Osteoblast (primary cell): ENCODE results near the gene PAX2. TPM values are rescaled to one million over a fixed set of nuclear protein-coding genes. Genes with fewer than 3 reads are reported as not detected.

ENCODE experiments used
- DNase-seq: peaks from one replicate; pipeline ENCODE4 v3.0.0; 2011; ENCODE audit warnings: low spot score, mixed read lengths; ENCODE audit not compliant: insufficient read length; ENCODE audit errors: missing footprints
- H2AFZ ChIP-seq: 2 replicates; pipeline ENCODE4 v1.6.0; 2011; ENCODE audit warnings: mild to moderate bottlenecking, low read length
- H3K27ac ChIP-seq: 2 replicates; pipeline ENCODE4 v1.5.1; 2011; ENCODE audit warnings: mild to moderate bottlenecking, low read depth, low read length, moderate library complexity
- H3K27me3 ChIP-seq: 2 replicates; pipeline ENCODE4 v1.6.0; 2012; ENCODE audit warnings: mild to moderate bottlenecking, control low read depth, inconsistent platforms, low read length, moderate library complexity; ENCODE audit not compliant: insufficient read depth
- H3K36me3 ChIP-seq: 2 replicates; pipeline ENCODE4 v1.5.1; 2011; ENCODE audit warnings: mild to moderate bottlenecking, low read length, control low read depth, moderate library complexity; ENCODE audit not compliant: insufficient read depth
- H3K4me1 ChIP-seq: 2 replicates; pipeline ENCODE4 v1.5.1; 2011; ENCODE audit warnings: mild to moderate bottlenecking, low read length, control low read depth, moderate library complexity; ENCODE audit not compliant: insufficient read depth
- H3K4me2 ChIP-seq: 2 replicates; pipeline ENCODE4 v1.6.0; 2011; ENCODE audit warnings: mild to moderate bottlenecking, low read length; ENCODE audit not compliant: insufficient read depth
- H3K4me3 ChIP-seq: fragments of 200-600 bp; sonication (generic); 3 replicates; pipeline ENCODE4 v1.5.1; 2012; ENCODE audit warnings: mild to moderate bottlenecking, low read length, inconsistent platforms; ENCODE audit not compliant: insufficient read depth
- H3K79me2 ChIP-seq: 2 replicates; pipeline ENCODE4 v1.6.0; 2012; ENCODE audit warnings: mild to moderate bottlenecking, low read length, control low read depth, inconsistent platforms; ENCODE audit not compliant: insufficient read depth
- H3K9me3 ChIP-seq: 2 replicates; pipeline ENCODE4 v1.5.1; 2011; ENCODE audit warnings: low read depth, low read length, control low read depth
- H4K20me1 ChIP-seq: 2 replicates; pipeline ENCODE4 v1.6.0; 2012; ENCODE audit warnings: mild to moderate bottlenecking, low read length, control low read depth; ENCODE audit not compliant: insufficient read depth
- CTCF ChIP-seq: IDR thresholded peaks from 2 replicates; pipeline ENCODE4 v1.5.1; 2011; ENCODE audit warnings: mild to moderate bottlenecking, low read depth, low read length, moderate library complexity; ENCODE audit errors: extremely low read depth
- total RNA-seq: library from RNA; depleted of rRNA; stranded (reverse); fragments of >200 nt; gene quantifications from 2 replicates; pipeline ENCODE4 v1.2.3, GENCODE V29; 2012

The PAX2 gene
- total RNA-seq, 1 donor: not detected

GRCh38 chr10:100734295-100735086, 10.9 kb upstream of the PAX2 start:
- Histone ChIP-seq H3K79me2 (no peaks in the 10 kb centered on the region), H3K4me3 (no peak overlapping the region), H3K9me3 (no peaks in the 10 kb centered on the region), H2AFZ (no peak overlapping the region), H3K4me1 (peaks cover 4% of the 10 kb centered on the region), H3K4me2 (no peak overlapping the region), H4K20me1 (no peaks in the 10 kb centered on the region), H3K27ac (no peak overlapping the region), H3K27me3 (peaks cover 98% of the 10 kb centered on the region), H3K36me3 (no peaks in the 10 kb centered on the region)
- no peak for TF ChIP-seq CTCF
- DNase-seq: no peak

- H3K4me2 ChIP-seq: no peak overlapping the region
- peaks cover 4% of the 10 kb centered on the region for H3K4me1 ChIP-seq
- no peaks in the 10 kb centered on the region for H3K36me3 ChIP-seq
- no peaks in the 10 kb centered on the region for H3K79me2 ChIP-seq
- no peak for DNase-seq
- peaks cover 98% of the 10 kb centered on the region for H3K27me3 ChIP-seq
- no peak overlapping the region for H3K4me3 ChIP-seq
- no peak overlapping the region for H2AFZ ChIP-seq
- H3K9me3 ChIP-seq: no peaks in the 10 kb centered on the region
- no peak for TF ChIP-seq CTCF
- no peaks in the 10 kb centered on the region for H4K20me1 ChIP-seq
- H3K27ac ChIP-seq: no peak overlapping the region
Measured at GRCh38 chr10:100735087-100735336, 10.4 kb upstream of the PAX2 start.

- no peaks in the 10 kb centered on the region for H4K20me1 ChIP-seq
- H3K4me1 ChIP-seq: peaks cover 3% of the 10 kb centered on the region
- no peaks in the 10 kb centered on the region for H3K79me2 ChIP-seq
- H3K4me3 ChIP-seq: no peak overlapping the region
- no peak overlapping the region for H3K27ac ChIP-seq
- no peak overlapping the region for H3K4me2 ChIP-seq
- peak; percentile 87 for DNase-seq
- no peak for TF ChIP-seq CTCF
- no peaks in the 10 kb centered on the region for H3K9me3 ChIP-seq
- H3K36me3 ChIP-seq: no peaks in the 10 kb centered on the region
- peaks cover 98% of the 10 kb centered on the region for H3K27me3 ChIP-seq
- H2AFZ ChIP-seq: no peak overlapping the region
Measured at GRCh38 chr10:100735337-100736143, 9.8 kb upstream of the PAX2 start.

- no peaks in the 10 kb centered on the region for H3K9me3 ChIP-seq
- TF ChIP-seq CTCF: no peak
- H3K79me2 ChIP-seq: no peaks in the 10 kb centered on the region
- no peaks in the 10 kb centered on the region for H4K20me1 ChIP-seq
- H3K27ac ChIP-seq: no peak overlapping the region
- peak; percentile 73 for DNase-seq
- H2AFZ ChIP-seq: no peak overlapping the region
- H3K27me3 ChIP-seq: peaks cover 98% of the 10 kb centered on the region
- no peak overlapping the region for H3K4me2 ChIP-seq
- H3K4me1 ChIP-seq: no peaks in the 10 kb centered on the region
- no peak overlapping the region for H3K4me3 ChIP-seq
- H3K36me3 ChIP-seq: no peaks in the 10 kb centered on the region
Measured at GRCh38 chr10:100736144-100736808, 9.1 kb upstream of the PAX2 start.
